ENCODE data around the gene NUP50.

Gene NUP50

DNA sequence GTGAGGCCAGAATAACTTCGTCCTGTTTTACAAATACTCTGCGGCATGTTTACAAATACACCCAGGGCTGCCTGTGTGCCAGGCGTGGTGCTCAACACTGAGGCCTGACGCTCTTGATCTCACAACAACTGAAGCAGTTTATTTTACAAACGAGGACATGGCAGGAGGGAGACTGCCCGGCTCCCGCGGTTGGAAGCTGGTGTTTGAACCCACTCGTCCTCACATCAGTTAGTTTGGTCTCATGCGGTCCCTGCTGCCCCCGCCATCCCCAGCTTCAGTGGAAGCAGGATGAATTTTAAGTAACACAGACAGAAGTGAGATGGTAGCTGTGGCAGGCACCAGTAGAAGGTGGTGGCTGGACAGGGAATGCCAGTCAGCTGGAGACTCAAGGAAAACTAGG, 60.6 kb downstream of the NUP50 start:
- Mint-ChIP-seq H3K27me3 (no peaks in the 10 kb centered on the region), H3K27ac (peak overlapping the region; percentile 9), H3K4me1 (peaks cover 71% of the 10 kb centered on the region), H3K36me3 (peaks cover 5% of the 10 kb centered on the region), H3K4me3 (no peak overlapping the region), H3K9me3 (no peaks in the 10 kb centered on the region)
- ATAC-seq: no peak

- H3K27me3 Mint-ChIP-seq: no peaks in the 10 kb centered on the region
- H3K4me3 Mint-ChIP-seq: no peak overlapping the region
- peak overlapping the region; percentile 22 for H3K27ac Mint-ChIP-seq
- peaks cover 78% of the 10 kb centered on the region for H3K4me1 Mint-ChIP-seq
- H3K9me3 Mint-ChIP-seq: no peaks in the 10 kb centered on the region
- no peak for ATAC-seq
- peaks cover 5% of the 10 kb centered on the region for H3K36me3 Mint-ChIP-seq
Measured at GRCh38 chr22:45224988-45225731, 61.4 kb downstream of the NUP50 start.

DNA sequence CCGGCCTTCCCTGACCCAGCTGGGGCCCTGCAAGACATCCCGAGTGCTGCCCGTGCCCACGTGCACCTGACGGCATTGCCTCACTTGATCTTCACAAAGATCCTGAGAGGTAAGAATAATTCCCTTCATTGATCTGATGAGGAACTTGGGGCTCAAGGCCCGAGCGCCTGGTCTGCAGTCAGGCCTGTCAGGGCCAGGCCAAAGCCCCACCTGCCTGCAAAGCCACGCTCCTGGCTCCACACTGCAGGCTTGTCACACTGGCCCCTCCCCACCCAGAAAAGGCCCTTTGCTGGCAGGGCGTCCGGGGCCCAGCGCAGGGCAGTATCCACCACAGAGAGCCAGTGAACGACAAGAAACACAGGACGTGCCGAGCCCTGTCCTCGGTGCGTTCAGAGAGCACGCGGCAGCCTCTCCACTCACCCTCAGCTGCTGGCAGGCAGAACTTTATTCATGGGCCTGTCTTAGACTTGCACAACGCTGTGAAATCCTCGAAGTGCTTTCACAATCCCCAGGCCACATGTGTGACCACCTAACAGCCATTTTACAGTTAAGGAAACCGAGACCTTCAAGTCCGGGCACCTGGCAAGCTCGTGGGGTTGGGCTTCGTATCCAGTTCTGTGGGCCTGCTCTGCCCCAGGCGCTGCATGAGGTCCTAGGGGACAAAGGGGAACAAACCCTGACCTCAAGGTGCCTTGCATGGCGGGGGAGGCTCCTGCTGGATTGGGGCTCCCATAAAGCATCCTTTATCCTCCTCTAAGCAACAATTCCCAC, 62.2 kb downstream of the NUP50 start:
- H3K4me3 Mint-ChIP-seq: no peak overlapping the region
- no peak for ATAC-seq
- peak overlapping the region; percentile 22 for H3K27ac Mint-ChIP-seq
- H3K36me3 Mint-ChIP-seq: peaks cover 5% of the 10 kb centered on the region
- no peaks in the 10 kb centered on the region for H3K9me3 Mint-ChIP-seq
- no peaks in the 10 kb centered on the region for H3K27me3 Mint-ChIP-seq
- H3K4me1 Mint-ChIP-seq: peaks cover 76% of the 10 kb centered on the region

DNA sequence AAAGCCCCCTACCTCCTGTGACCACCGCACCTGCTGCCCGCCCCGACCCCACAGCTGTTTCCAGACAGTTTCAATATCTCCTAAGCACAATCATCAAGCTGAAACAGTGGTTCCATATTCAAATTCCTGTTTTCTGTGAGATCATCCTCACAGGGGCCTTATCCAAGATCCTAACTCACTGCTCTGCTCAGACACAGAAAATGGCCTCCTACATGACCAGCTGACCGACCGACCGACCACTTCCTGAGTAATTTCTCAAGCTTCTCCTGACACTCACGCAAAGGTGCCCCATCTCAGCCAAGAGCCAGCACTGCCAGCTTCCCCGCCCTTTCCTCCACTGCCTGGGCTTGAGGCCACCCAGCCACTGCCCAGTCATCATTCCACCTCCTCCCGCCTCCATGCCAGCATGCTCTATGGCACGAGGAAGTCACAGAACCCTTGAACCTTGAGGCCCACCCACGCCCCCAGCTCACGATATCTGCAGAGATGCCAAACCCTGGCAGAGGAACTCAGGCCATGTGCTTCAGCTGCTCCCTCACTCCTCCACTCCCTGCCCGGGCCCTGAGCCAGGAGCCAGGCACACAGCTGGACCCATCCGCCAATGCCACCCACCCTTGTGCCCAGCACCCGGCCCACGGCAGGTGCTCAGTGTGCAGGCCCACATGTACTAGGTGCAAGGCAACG, 62.9 kb downstream of the NUP50 start:
- ATAC-seq: no peak
- no peaks in the 10 kb centered on the region for H3K27me3 Mint-ChIP-seq
- H3K36me3 Mint-ChIP-seq: peaks cover 5% of the 10 kb centered on the region
- peak overlapping the region; percentile 22 for H3K27ac Mint-ChIP-seq
- H3K4me1 Mint-ChIP-seq: peaks cover 80% of the 10 kb centered on the region
- H3K9me3 Mint-ChIP-seq: no peaks in the 10 kb centered on the region
- H3K4me3 Mint-ChIP-seq: no peak overlapping the region

- Mint-ChIP-seq H3K27ac (peak overlapping the region; percentile 22), H3K27me3 (no peaks in the 10 kb centered on the region), H3K36me3 (peaks cover 9% of the 10 kb centered on the region), H3K4me1 (peaks cover 80% of the 10 kb centered on the region), H3K9me3 (no peaks in the 10 kb centered on the region), H3K4me3 (no peak overlapping the region)
- ATAC-seq: no peak
Measured at GRCh38 chr22:45227645-45228400, 64.1 kb downstream of the NUP50 start.

- no peak for ATAC-seq
- Mint-ChIP-seq H3K4me3 (no peak overlapping the region), H3K36me3 (peaks cover 12% of the 10 kb centered on the region), H3K9me3 (no peaks in the 10 kb centered on the region), H3K4me1 (peaks cover 79% of the 10 kb centered on the region), H3K27ac (no peak overlapping the region), H3K27me3 (no peaks in the 10 kb centered on the region)
Measured at GRCh38 chr22:45228401-45228754, 64.7 kb downstream of the NUP50 start.

GRCh38 chr22:45229181-45229580, 65.5 kb downstream of the NUP50 start:
- peaks cover 12% of the 10 kb centered on the region for H3K36me3 Mint-ChIP-seq
- H3K4me3 Mint-ChIP-seq: no peak overlapping the region
- no peak overlapping the region for H3K27ac Mint-ChIP-seq
- ATAC-seq: no peak
- H3K27me3 Mint-ChIP-seq: no peaks in the 10 kb centered on the region
- H3K4me1 Mint-ChIP-seq: peaks cover 77% of the 10 kb centered on the region
- no peaks in the 10 kb centered on the region for H3K9me3 Mint-ChIP-seq

DNA sequence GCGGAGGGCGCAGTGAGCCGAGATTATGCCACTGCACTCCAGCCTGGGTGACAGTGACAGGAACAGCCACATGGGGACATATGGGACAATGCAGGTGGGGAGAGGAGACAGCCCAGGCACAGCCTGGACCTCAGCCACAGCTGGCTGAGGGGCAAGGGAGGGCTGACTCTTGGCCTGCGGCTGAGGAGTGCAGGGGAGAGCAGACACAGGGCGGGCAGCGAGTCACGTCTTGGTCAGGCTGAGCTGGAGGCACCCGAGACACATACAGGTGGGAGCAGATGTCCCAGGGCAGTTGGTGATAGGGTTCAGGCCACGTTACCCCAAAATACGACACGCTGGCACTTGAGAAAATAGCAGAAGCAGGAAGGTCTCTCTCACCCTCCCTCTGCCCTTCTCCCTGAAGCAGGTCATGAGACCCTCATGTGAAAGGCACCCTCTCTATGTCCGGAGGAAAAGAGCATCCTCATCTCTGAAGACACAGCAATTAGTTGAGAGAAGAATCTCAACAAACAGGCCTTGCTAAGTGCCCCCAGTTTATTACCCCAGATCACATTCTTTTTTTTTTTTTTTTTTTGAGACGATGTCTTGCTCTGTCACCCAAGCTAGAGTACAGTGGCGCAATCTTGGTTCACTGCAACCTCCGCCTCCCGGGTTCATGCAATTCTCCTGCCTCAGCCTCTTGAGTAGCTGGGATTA, 66.4 kb downstream of the NUP50 start:
- H3K4me3 Mint-ChIP-seq: no peak overlapping the region
- peak overlapping the region; percentile 49 for H3K27ac Mint-ChIP-seq
- H3K36me3 Mint-ChIP-seq: peaks cover 7% of the 10 kb centered on the region
- no peaks in the 10 kb centered on the region for H3K9me3 Mint-ChIP-seq
- H3K27me3 Mint-ChIP-seq: no peaks in the 10 kb centered on the region
- no peak for ATAC-seq
- peaks cover 80% of the 10 kb centered on the region for H3K4me1 Mint-ChIP-seq

DNA sequence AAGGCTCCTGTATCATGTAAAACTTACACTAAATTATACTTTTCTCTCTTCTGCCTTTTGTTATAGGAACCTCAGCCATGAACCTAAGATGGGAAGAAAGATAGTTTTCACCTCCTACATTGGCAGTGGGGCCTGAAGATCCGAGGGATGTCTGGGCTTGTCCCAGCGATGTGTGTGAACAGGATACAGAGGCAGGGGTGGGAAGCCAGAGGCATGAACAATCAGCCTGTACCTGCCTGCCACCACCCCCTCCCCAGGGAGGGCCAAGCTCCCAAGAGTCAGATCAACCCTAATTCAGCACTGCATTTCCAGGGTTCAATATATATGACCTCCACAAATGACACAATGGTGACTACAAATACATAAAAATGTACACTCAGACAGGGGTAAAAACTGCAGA, 67.6 kb downstream of the NUP50 start:
- Mint-ChIP-seq H3K27ac (peak overlapping the region; percentile 82), H3K4me3 (no peak overlapping the region), H3K27me3 (no peaks in the 10 kb centered on the region), H3K4me1 (peaks cover 80% of the 10 kb centered on the region), H3K36me3 (peaks cover 7% of the 10 kb centered on the region), H3K9me3 (no peaks in the 10 kb centered on the region)
- no peak for ATAC-seq

DNA sequence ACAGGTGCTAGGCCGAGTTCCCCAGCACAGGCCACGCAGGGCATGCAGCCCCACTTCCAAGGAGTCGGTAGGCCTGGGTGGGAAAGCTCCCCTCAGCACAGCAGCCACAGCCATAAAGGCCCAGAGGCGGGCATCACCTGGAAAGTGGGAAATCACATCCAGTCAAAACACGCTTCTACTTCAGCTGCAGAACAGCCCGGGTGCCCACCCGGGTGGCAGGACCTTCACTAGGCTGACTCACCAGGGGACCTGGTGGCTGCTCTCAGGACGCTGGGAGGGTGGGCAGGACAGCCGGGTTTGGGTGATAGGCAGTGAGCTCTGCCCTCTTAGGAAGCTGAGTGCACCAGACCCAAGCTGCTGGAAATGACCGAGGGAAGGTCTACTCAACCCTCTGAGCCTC, 69.7 kb downstream of the NUP50 start:
- peaks cover 10% of the 10 kb centered on the region for H3K36me3 Mint-ChIP-seq
- H3K4me3 Mint-ChIP-seq: no peak overlapping the region
- ATAC-seq: no peak
- no peaks in the 10 kb centered on the region for H3K9me3 Mint-ChIP-seq
- peak overlapping the region; percentile 82 for H3K27ac Mint-ChIP-seq
- peaks cover 76% of the 10 kb centered on the region for H3K4me1 Mint-ChIP-seq
- no peaks in the 10 kb centered on the region for H3K27me3 Mint-ChIP-seq

DNA sequence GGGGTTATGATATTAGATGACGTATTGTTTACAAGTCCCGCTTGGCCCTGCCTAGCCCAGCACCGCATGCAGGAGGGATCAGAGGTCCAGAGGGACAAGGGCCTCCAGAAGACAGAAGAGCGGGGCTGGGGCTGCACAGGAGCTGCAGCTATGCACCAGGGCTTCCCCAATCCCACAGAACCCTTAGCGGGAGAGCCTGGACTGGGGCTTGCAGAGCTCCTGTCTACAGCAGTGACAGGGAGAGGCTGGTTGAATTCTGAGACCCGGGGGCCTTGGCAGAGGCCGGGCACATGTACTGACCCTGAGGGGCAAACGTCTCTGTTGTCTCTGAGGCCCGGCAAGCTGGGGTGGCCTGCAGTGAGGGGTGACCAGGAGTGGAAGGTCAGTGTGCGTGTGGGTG, 70.1 kb downstream of the NUP50 start:
- Mint-ChIP-seq H3K9me3 (no peaks in the 10 kb centered on the region), H3K4me3 (peak overlapping the region; percentile 14), H3K4me1 (peaks cover 77% of the 10 kb centered on the region), H3K27ac (peak overlapping the region; percentile 82), H3K27me3 (no peaks in the 10 kb centered on the region), H3K36me3 (peaks cover 12% of the 10 kb centered on the region)
- no peak for ATAC-seq

- peak overlapping the region; percentile 67 for H3K4me3 Mint-ChIP-seq
- H3K9me3 Mint-ChIP-seq: no peaks in the 10 kb centered on the region
- H3K27me3 Mint-ChIP-seq: no peaks in the 10 kb centered on the region
- H3K27ac Mint-ChIP-seq: peak overlapping the region; percentile 82
- peak; percentile 89 for ATAC-seq
- H3K36me3 Mint-ChIP-seq: peaks cover 12% of the 10 kb centered on the region
- H3K4me1 Mint-ChIP-seq: peaks cover 81% of the 10 kb centered on the region
Measured at GRCh38 chr22:45235101-45235777, 71.5 kb downstream of the NUP50 start.

DNA sequence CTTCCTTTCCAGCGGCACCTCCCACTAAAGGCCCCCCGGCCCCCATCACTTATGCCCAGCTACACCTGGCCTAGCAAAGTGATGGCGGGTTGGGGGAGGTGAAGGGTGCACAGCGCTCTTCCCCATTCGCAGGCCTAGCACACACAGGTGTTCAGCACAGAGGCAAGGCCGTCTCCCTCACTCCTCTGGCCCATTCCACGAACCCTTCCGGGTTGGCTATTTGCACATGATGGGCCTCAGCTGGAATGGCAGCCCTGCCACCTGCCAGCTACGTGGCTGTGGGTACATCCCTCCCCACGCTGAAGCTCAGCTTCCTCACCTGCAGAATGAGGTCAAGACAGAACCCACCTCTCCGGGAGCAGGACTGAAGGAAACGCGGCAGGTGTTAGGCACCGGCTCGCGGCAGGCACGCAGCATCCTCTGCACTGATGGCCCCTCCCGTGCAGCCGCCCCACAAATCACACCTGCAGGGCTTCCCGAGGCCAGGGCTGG, 72.2 kb downstream of the NUP50 start:
- Mint-ChIP-seq H3K4me3 (peak overlapping the region; percentile 67), H3K27me3 (no peaks in the 10 kb centered on the region), H3K4me1 (peaks cover 82% of the 10 kb centered on the region), H3K27ac (peak overlapping the region; percentile 82), H3K9me3 (no peaks in the 10 kb centered on the region), H3K36me3 (peaks cover 12% of the 10 kb centered on the region)
- peak; percentile 61 for ATAC-seq

Measured in stimulated activated memory B cell treated with anti-CD40 and anti-IgM and Interleukin-4, amounts not matched to agents 10 μg/mL and 1 μg/mL and 100 μg/mL, for 72 hours (primary cell).